ENCODE results near the gene NR1H2. TPM values are rescaled to one million over a fixed set of nuclear protein-coding genes. Genes with fewer than 3 reads are reported as not detected.

Gene NR1H2
- total and polyA plus RNA-seq, 10 of the 15 experiments (the other 5 are each of a cell fraction or from before 2014, with no cell fraction given), result 0.05 to 54.2 (median 35.1) TPM

GRCh38 chr19:50330365-50331078 lies 45.7 kb upstream of the NR1H2 start:
- CTCF ChIA-PET, result no interaction called here
- FAIRE-seq (no peak), ATAC-seq (peak; percentile 71), DNase-seq (ENCODE audit: low read depth, low spot score) (no peak)
- intact Hi-C loops (cut with micrococcal nuclease; ENCODE audit: unreplicated experiment), result no loop called here
- peaks cover 36% of the 10 kb centered on the region for H3K4me1 ChIP-seq (ENCODE audit: control insufficient read depth, insufficient read depth, low read length)
- POLR2A ChIA-PET, result interaction anchor here (2.1 kb wide), 1 partner anchor 11 kb away, joined by 38 read pairs; no protein-coding TSS in a partner anchor
- H3K79me2 ChIP-seq (ENCODE audit: control insufficient read depth, insufficient read depth, low read length), result no peaks in the 10 kb centered on the region
- peak overlapping the region; percentile 61 for H3K27ac ChIP-seq (ENCODE audit: control insufficient read depth, insufficient read depth)
- SMC1A ChIA-PET (ENCODE audit: uncharacterized antibody, unreplicated experiment), result interaction anchor here (1.9 kb wide), 1 partner anchor 10 kb away, joined by 20 read pairs; no protein-coding TSS in a partner anchor
- peak overlapping the region; percentile 52 for H3K9ac ChIP-seq (ENCODE audit: control insufficient read depth, insufficient read depth, low read length)
- H2AFZ ChIP-seq (ENCODE audit: control insufficient read depth, low read depth, low read length), result peak overlapping the region; percentile 50
- no peaks in the 10 kb centered on the region; the same call in 2 of the 3 replicates for H3K9me3 ChIP-seq (replicated peaks; ENCODE audit: control insufficient read depth, insufficient read depth, low read length)
- peak overlapping the region; percentile 95 for H3K4me2 ChIP-seq (ENCODE audit: control insufficient read depth, insufficient read depth)
- in situ Hi-C loops (cut with MboI), result loop anchor here (25.0 kb wide), 1 partner anchor 1032 kb away; the partner anchor contains the start of genes CLDND2, ETFB and NKG7
- H4K20me1 ChIP-seq (ENCODE audit: control insufficient read depth, insufficient read depth), result no peaks in the 10 kb centered on the region
- BruUV-seq (replicated peaks), result no TSS peak
- H3K36me3 ChIP-seq (ENCODE audit: control insufficient read depth in 2 of 2, insufficient read depth in 2 of 2, low read length in 1 of 2), result peaks cover 5 to 8% of the 10 kb centered on the region in 2 experiments; a peak in 3 of 4 replicates
- peak overlapping the region; percentile 66 for H3K4me3 ChIP-seq
- RAD21 ChIA-PET (ENCODE audit: unreplicated experiment), result interaction anchor here (1.5 kb wide), 1 partner anchor 18 kb away, joined by 7 read pairs; no protein-coding TSS in a partner anchor
- under 1% methylated on average over 30 of the region's 48 CpGs for WGBS (ENCODE audit: insufficient coverage, insufficient replicate concordance, low lambda C conversion rate, missing lambda C conversion rate)
- peaks cover 2 to 16% of the 10 kb centered on the region in 2 experiments; a peak in 3 of 4 replicates for H3K27me3 ChIP-seq (replicated peaks in 1 of 2; ENCODE audit: control insufficient read depth in 2 of 2, insufficient read depth in 2 of 2, low read length in 1 of 2)
- TF ChIP-seq ZNF217 (IDR thresholded peaks at IDR 0.05), result no peak
- no peak for TF ChIP-seq CHD4 (IDR thresholded peaks at IDR 0.05)
- no peak for TF ChIP-seq ASH2L (IDR thresholded peaks at IDR 0.05; ENCODE audit: borderline replicate concordance, low read depth)
- TF ChIP-seq BCL11A (IDR thresholded peaks at IDR 0.05; ENCODE audit: low read depth, low read length), result no peak
- TF ChIP-seq WRNIP1 (IDR thresholded peaks at IDR 0.05; ENCODE audit: borderline replicate concordance, low read depth, low read length), result no peak
- TF ChIP-seq STAT3 (IDR thresholded peaks at IDR 0.05; ENCODE audit: low read depth, low read length), result no peak
- TF ChIP-seq RFX5 (IDR thresholded peaks at IDR 0.05; ENCODE audit: low read depth, low read length), result no peak
- no peak for TF ChIP-seq RELB (IDR thresholded peaks at IDR 0.05; ENCODE audit: low read depth)
- TF ChIP-seq SMAD5 (IDR thresholded peaks at IDR 0.05; ENCODE audit: low read depth), result no peak
- no peak for TF ChIP-seq POLR2AphosphoS2 (IDR thresholded peaks at IDR 0.05; ENCODE audit: low read depth, low read length)
- no peak for TF ChIP-seq NKRF (conservative IDR thresholded peaks at IDR 0.05)
- TF ChIP-seq EED (IDR thresholded peaks at IDR 0.05; ENCODE audit: low read depth), result no peak
- no peak for TF ChIP-seq ZNF622 (IDR thresholded peaks at IDR 0.05)
- no peak for TF ChIP-seq SMAD1 (IDR thresholded peaks at IDR 0.05; ENCODE audit: low read depth, partially characterized antibody)
- TF ChIP-seq RBBP5 (conservative IDR thresholded peaks at IDR 0.05), result no peak
- no peak for TF ChIP-seq CEBPZ (IDR thresholded peaks at IDR 0.05; ENCODE audit: low read depth, low read length)
- no peak for TF ChIP-seq EP300 (IDR thresholded peaks at IDR 0.05; ENCODE audit: borderline replicate concordance in 1 of 2, control insufficient read depth in 1 of 2, low read depth in 2 of 2, low read length in 2 of 2)

Measured in GM12878 (cell line).